IPS-18a (cell line): Measurements from ENCODE around the gene IER2.
"Not testable (repeated sequence)": the region's sequence is repeated elsewhere in the genome, so short reads cannot be mapped to it uniquely, and the experiment has no call there.

Source experiments
- H3K27ac ChIP-seq: one replicate; pipeline ENCODE4 v1.5.1; 2013; ENCODE audit warnings: low read length
- H3K27me3 ChIP-seq: one replicate; pipeline ENCODE4 v1.6.1; 2013; ENCODE audit warnings: mild to moderate bottlenecking, low read length; ENCODE audit not compliant: control insufficient read depth, insufficient read depth
- H3K36me3 ChIP-seq: one replicate; pipeline ENCODE4 v1.6.1; 2013; ENCODE audit warnings: low read depth, low read length; ENCODE audit not compliant: control insufficient read depth
- H3K4me1 ChIP-seq: one replicate; pipeline ENCODE4 v1.6.1; 2013; ENCODE audit warnings: low read depth, low read length; ENCODE audit not compliant: control insufficient read depth
- H3K4me3 ChIP-seq: one replicate; pipeline ENCODE4 v1.5.1; 2013; ENCODE audit warnings: low read length
- H3K9ac ChIP-seq: one replicate; pipeline ENCODE4 v1.6.1; 2013; ENCODE audit warnings: mild to moderate bottlenecking, low read length, moderate library complexity
- H3K9me3 ChIP-seq: one replicate; pipeline ENCODE4 v1.6.1; 2013; ENCODE audit warnings: low read depth, low read length; ENCODE audit not compliant: control insufficient read depth

The IER2 gene

GRCh38 chr19:13163609-13164342 is 13.6 kb downstream of the IER2 start:
- no peaks in the 10 kb centered on the region for H3K36me3 ChIP-seq
- peak overlapping the region; percentile 92 for H3K9ac ChIP-seq
- H3K27me3 ChIP-seq, result no peaks in the 10 kb centered on the region
- H3K27ac ChIP-seq, result peak overlapping the region; percentile 95
- peaks cover 36% of the 10 kb centered on the region for H3K4me1 ChIP-seq
- no peaks in the 10 kb centered on the region for H3K9me3 ChIP-seq
- peak overlapping the region; percentile 79 for H3K4me3 ChIP-seq

GRCh38 chr19:13164343-13165161 is 14.3 kb downstream of the IER2 start:
- H3K9ac ChIP-seq, result peak overlapping the region; percentile 92
- H3K9me3 ChIP-seq, result no peaks in the 10 kb centered on the region
- peaks cover 36% of the 10 kb centered on the region for H3K4me1 ChIP-seq
- no peaks in the 10 kb centered on the region for H3K27me3 ChIP-seq
- H3K36me3 ChIP-seq, result no peaks in the 10 kb centered on the region
- peak overlapping the region; percentile 95 for H3K27ac ChIP-seq
- H3K4me3 ChIP-seq, result peak overlapping the region; percentile 79

- peak overlapping the region; percentile 92 for H3K9ac ChIP-seq
- peak overlapping the region; percentile 79 for H3K4me3 ChIP-seq
- H3K9me3 ChIP-seq, result no peaks in the 10 kb centered on the region
- H3K36me3 ChIP-seq, result no peaks in the 10 kb centered on the region
- H3K4me1 ChIP-seq, result peaks cover 36% of the 10 kb centered on the region
- no peaks in the 10 kb centered on the region for H3K27me3 ChIP-seq
- H3K27ac ChIP-seq, result peak overlapping the region; percentile 95
These were observed 15.2 kb downstream of the IER2 start for GRCh38 chr19:13165162-13165997.

GRCh38 chr19:13166151-13166550 is 15.9 kb downstream of the IER2 start:
- not testable (repeated sequence) for H3K9ac ChIP-seq, H3K27me3 ChIP-seq, H3K27ac ChIP-seq, H3K4me3 ChIP-seq, H3K9me3 ChIP-seq, H3K36me3 ChIP-seq
- peaks cover 36% of the 10 kb centered on the region for H3K4me1 ChIP-seq

GRCh38 chr19:13169769-13170168 is 19.6 kb downstream of the IER2 start:
- Histone ChIP-seq H3K27ac (no peak overlapping the region), H3K4me3 (no peak overlapping the region), H3K9ac (no peak overlapping the region), H3K36me3 (no peaks in the 10 kb centered on the region), H3K4me1 (peaks cover 23% of the 10 kb centered on the region), H3K9me3 (no peaks in the 10 kb centered on the region), H3K27me3 (no peaks in the 10 kb centered on the region)

GRCh38 chr19:13171146-13171545 is 20.9 kb downstream of the IER2 start:
- Histone ChIP-seq H3K27ac (no peak overlapping the region), H3K9ac (no peak overlapping the region), H3K4me3 (no peak overlapping the region), H3K4me1 (peaks cover 12% of the 10 kb centered on the region), H3K9me3 (no peaks in the 10 kb centered on the region), H3K27me3 (no peaks in the 10 kb centered on the region), H3K36me3 (no peaks in the 10 kb centered on the region)

- no peaks in the 10 kb centered on the region for H3K36me3 ChIP-seq
- peaks cover 5% of the 10 kb centered on the region for H3K4me1 ChIP-seq
- no peaks in the 10 kb centered on the region for H3K9me3 ChIP-seq
- no peak overlapping the region for H3K9ac ChIP-seq
- no peak overlapping the region for H3K27ac ChIP-seq
- no peaks in the 10 kb centered on the region for H3K27me3 ChIP-seq
- H3K4me3 ChIP-seq, result no peak overlapping the region
These were observed 22.3 kb downstream of the IER2 start for GRCh38 chr19:13172346-13173138.

- Histone ChIP-seq H3K4me3 (no peak overlapping the region), H3K4me1 (no peaks in the 10 kb centered on the region), H3K27ac (no peak overlapping the region), H3K27me3 (no peaks in the 10 kb centered on the region), H3K36me3 (no peaks in the 10 kb centered on the region), H3K9me3 (no peaks in the 10 kb centered on the region), H3K9ac (no peak overlapping the region)
These were observed 23.0 kb downstream of the IER2 start for GRCh38 chr19:13173139-13173737.

GRCh38 chr19:13176345-13176744 is 26.1 kb downstream of the IER2 start:
- no peaks in the 10 kb centered on the region for H3K36me3 ChIP-seq

GRCh38 chr19:13177584-13177983 is 27.4 kb downstream of the IER2 start:
- not testable (repeated sequence) for H3K9ac ChIP-seq, H3K27ac ChIP-seq, H3K4me1 ChIP-seq, H3K9me3 ChIP-seq, H3K4me3 ChIP-seq, H3K36me3 ChIP-seq, H3K27me3 ChIP-seq

More at GRCh38 chr19:13176345-13176744, 26.1 kb downstream of the IER2 start:
- no peak overlapping the region for H3K4me3 ChIP-seq
- H3K27me3 ChIP-seq, result no peaks in the 10 kb centered on the region
- no peaks in the 10 kb centered on the region for H3K9me3 ChIP-seq
- no peak overlapping the region for H3K9ac ChIP-seq
- no peak overlapping the region for H3K27ac ChIP-seq
- H3K4me1 ChIP-seq, result no peaks in the 10 kb centered on the region
